Breast epithelium (tissue), 4 donors: Measurements from ENCODE around the gene PHAX. TPM values are rescaled to one million over a fixed set of nuclear protein-coding genes. Genes with fewer than 3 reads are reported as not detected.

Source experiments
- DNase-seq, 2 donors: peaks; one replicate each; pipeline ENCODE4 v3.0.0-alpha.2; 2019; ENCODE audit warnings: low spot score in 2 of 2
- H3K27ac ChIP-seq, 2 donors: fragments of 200-600 bp; sonication (generic) in 1 of 2; one replicate each; pipeline ENCODE4 v1.5.1; 2016 to 2019; ENCODE audit warnings: mild to moderate bottlenecking in 1 of 2
- H3K27me3 ChIP-seq, 2 donors: fragments of 200-600 bp; sonication (generic) in 1 of 2; one replicate each; pipeline versions ENCODE4 v1.5.1 to v1.6.0; 2017 to 2019; ENCODE audit warnings: control low read depth in 1 of 2, mild to moderate bottlenecking in 1 of 2
- H3K36me3 ChIP-seq: fragments of 200-600 bp; one replicate; pipeline ENCODE4 v1.5.1; 2019
- H3K4me1 ChIP-seq, 2 donors: fragments of 200-600 bp; sonication (generic); one replicate each; pipeline ENCODE4 v1.5.1; 2016 to 2019; ENCODE audit warnings: control low read depth in 1 of 2
- H3K4me3 ChIP-seq, 3 donors: fragments of 200-600 bp; sonication (generic); 1 replicate in 2 of 3; 2 replicates in 1 of 3; pipeline ENCODE4 v1.5.1; 2016 to 2019; ENCODE audit warnings: mild to moderate bottlenecking in 3 of 3, moderate library complexity in 2 of 3
- H3K9me3 ChIP-seq, 2 donors: fragments of 200-600 bp; sonication (generic) in 1 of 2; one replicate each; pipeline ENCODE4 v1.5.1; 2016 to 2019; ENCODE audit warnings: control low read depth in 1 of 2
- POLR2A ChIP-seq: fragments of 450-650 bp; IDR thresholded peaks from one replicate; pipeline ENCODE4 v1.6.1; 2016; ENCODE audit warnings: antibody characterized with exemption, mild to moderate bottlenecking, moderate library complexity
- POLR2AphosphoS5 ChIP-seq, 3 donors: sonication (generic); formaldehyde crosslinking; IDR thresholded peaks; one replicate each; pipeline ENCODE4 v1.6.1; 2017; ENCODE audit warnings: antibody characterized with exemption in 3 of 3
- intact Hi-C: fragments of 100-400 bp; cut with DNase I; formaldehyde crosslinking; loops from one replicate; pipeline ENCODE4 v1.15.1; 2023; ENCODE audit warnings: low total_unique reads
- total RNA-seq, 3 donors: library from RNA; depleted of rRNA; stranded (reverse); fragments of >200 nt; gene quantifications; one replicate each; pipeline ENCODE4 v1.1.0, GENCODE V29; 2016
- TF ChIP-seq, protein P1 (sequence below), 3 donors: fragments of 450-650 bp; IDR thresholded peaks; one replicate each; pipeline ENCODE4 v1.5.1; 2016 to 2017; ENCODE audit warnings: antibody characterized with exemption in 3 of 3, mild to moderate bottlenecking in 3 of 3, moderate library complexity in 3 of 3

PHAX gene
- total RNA-seq, 3 donors from 2014 or later: 44.9 to 58.7 (median 54.7) TPM

DNA sequence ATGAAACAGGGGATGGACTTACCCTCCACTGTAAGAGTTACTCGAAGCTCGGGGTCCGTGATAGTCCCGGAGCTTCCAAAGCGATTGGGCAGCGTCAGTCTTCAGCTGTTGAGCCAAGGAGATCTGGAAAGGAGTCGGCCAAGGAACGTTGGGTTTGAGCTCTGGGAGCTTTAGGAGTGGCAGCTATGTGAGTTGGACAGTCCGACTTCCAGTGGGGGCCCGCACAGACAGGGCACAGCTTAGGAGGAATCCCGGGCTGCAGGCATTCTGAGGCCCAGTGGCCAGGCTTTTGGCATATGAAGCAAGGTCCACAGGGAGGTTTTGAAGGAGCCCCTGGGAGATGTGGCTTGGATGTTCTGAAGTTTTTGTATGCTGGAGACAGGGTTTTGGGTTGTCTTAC is 72.7 kb downstream of the PHAX start:
- no peak for DNase-seq
- intact Hi-C loops: no loop called here
- H3K9me3 ChIP-seq: no peaks in the 10 kb centered on the region
- no peaks in the 10 kb centered on the region for H3K27me3 ChIP-seq
- H3K4me3 ChIP-seq: no peak overlapping the region
- TF ChIP-seq, protein P1, sequence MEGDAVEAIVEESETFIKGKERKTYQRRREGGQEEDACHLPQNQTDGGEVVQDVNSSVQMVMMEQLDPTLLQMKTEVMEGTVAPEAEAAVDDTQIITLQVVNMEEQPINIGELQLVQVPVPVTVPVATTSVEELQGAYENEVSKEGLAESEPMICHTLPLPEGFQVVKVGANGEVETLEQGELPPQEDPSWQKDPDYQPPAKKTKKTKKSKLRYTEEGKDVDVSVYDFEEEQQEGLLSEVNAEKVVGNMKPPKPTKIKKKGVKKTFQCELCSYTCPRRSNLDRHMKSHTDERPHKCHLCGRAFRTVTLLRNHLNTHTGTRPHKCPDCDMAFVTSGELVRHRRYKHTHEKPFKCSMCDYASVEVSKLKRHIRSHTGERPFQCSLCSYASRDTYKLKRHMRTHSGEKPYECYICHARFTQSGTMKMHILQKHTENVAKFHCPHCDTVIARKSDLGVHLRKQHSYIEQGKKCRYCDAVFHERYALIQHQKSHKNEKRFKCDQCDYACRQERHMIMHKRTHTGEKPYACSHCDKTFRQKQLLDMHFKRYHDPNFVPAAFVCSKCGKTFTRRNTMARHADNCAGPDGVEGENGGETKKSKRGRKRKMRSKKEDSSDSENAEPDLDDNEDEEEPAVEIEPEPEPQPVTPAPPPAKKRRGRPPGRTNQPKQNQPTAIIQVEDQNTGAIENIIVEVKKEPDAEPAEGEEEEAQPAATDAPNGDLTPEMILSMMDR (IDR thresholded peaks at IDR 0.05): no peak
- TF ChIP-seq POLR2AphosphoS5 (IDR thresholded peaks at IDR 0.05) (no peak), POLR2A (no peak)
- H3K27ac ChIP-seq: no peak overlapping the region
- no peaks in the 10 kb centered on the region for H3K4me1 ChIP-seq
- H3K36me3 ChIP-seq: no peaks in the 10 kb centered on the region

- TF ChIP-seq POLR2A (no peak), POLR2AphosphoS5 (IDR thresholded peaks at IDR 0.05) (no peak)
- TF ChIP-seq, protein P1 (IDR thresholded peaks at IDR 0.05): no peak
- Histone ChIP-seq H3K9me3 (no peaks in the 10 kb centered on the region), H3K36me3 (no peaks in the 10 kb centered on the region), H3K4me1 (no peaks in the 10 kb centered on the region), H3K27ac (no peak overlapping the region), H3K27me3 (no peaks in the 10 kb centered on the region), H3K4me3 (no peak overlapping the region)
- intact Hi-C loops: no loop called here
- no peak for DNase-seq
Observed at GRCh38 chr5:126674145-126674544, 73.4 kb downstream of the PHAX start.

DNA sequence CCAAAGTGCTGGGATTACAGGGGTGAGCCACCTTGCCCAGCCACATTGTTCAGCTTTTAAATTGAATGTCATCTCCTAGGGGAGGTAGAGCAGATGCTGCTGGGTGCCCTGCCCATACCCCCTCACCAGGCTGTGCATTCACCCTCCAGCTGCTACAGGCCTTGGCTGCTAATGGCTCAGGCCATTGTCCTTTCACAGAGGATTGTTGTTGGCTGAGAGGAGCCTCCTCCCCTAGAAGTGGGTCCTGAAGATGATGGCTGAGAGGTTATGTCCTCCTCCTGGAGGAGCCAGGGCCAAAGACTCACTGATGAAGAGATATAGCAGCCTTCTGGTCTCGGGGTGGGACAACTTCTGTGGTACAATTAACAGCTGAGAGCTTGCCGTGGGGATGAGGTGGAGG is 74.6 kb downstream of the PHAX start:
- H3K4me1 ChIP-seq: no peaks in the 10 kb centered on the region
- H3K27me3 ChIP-seq: no peaks in the 10 kb centered on the region
- DNase-seq: no peak
- H3K27ac ChIP-seq: no peak overlapping the region
- H3K4me3 ChIP-seq: no peak overlapping the region
- TF ChIP-seq, protein P1 (IDR thresholded peaks at IDR 0.05): no peak
- no peak for TF ChIP-seq POLR2AphosphoS5 (IDR thresholded peaks at IDR 0.05)
- TF ChIP-seq POLR2A: no peak
- no peaks in the 10 kb centered on the region for H3K36me3 ChIP-seq
- no peaks in the 10 kb centered on the region for H3K9me3 ChIP-seq
- intact Hi-C loops: no loop called here

- Histone ChIP-seq H3K36me3 (no peaks in the 10 kb centered on the region), H3K4me1 (no peaks in the 10 kb centered on the region), H3K9me3 (no peaks in the 10 kb centered on the region), H3K27ac (no peak overlapping the region), H3K27me3 (no peaks in the 10 kb centered on the region), H3K4me3 (no peak overlapping the region)
- peak in 1 of 2 donors; percentile 37 for DNase-seq
- intact Hi-C loops: no loop called here
- TF ChIP-seq POLR2AphosphoS5 (IDR thresholded peaks at IDR 0.05): peak in 1 of 3 donors; percentile 13
- TF ChIP-seq POLR2A: no peak
- TF ChIP-seq, protein P1 (IDR thresholded peaks at IDR 0.05): peak; percentile 57 to 81 (median 77)
Observed at GRCh38 chr5:126676195-126676624, 75.5 kb downstream of the PHAX start.

Other genes starting within 250 kb of the PHAX start
- 100 to 1,000 TPM in 2 of 3 donors, 10 to 100 TPM in 1; 38.1 to 206 (median 103) TPM for gene GRAMD2B, start 177.5 kb upstream of the PHAX start, total RNA-seq
- gene ALDH7A1, start 5.7 kb upstream of the PHAX start, total RNA-seq: 10 to 100 TPM; 38.7 to 83.0 (median 45.2) TPM
- gene LMNB1, start 176.2 kb downstream of the PHAX start, total RNA-seq: 1 to 10 TPM; 4.8 to 6.4 (median 5.2) TPM